ENCODE results near the gene ABCF2. TPM values are rescaled to one million over a fixed set of nuclear protein-coding genes. Genes with fewer than 3 reads are reported as not detected.

The ABCF2 gene
- total RNA-seq, 4 donors from 2014 or later, result 27.0 to 44.7 (median 40.5) TPM

- WGBS, 2 donors, result 84 to 92% methylated on average over 9 to 11 of the region's 11 CpGs
- Histone ChIP-seq H3K9me3 (no peaks in the 10 kb centered on the region), H3K4me1 (peaks cover 0 to 7% (median 0%) of the 10 kb centered on the region in 3 donors), H3K27ac (no peak overlapping the region), H3K27me3 (peaks cover 0 to 26% (median 0%) of the 10 kb centered on the region in 4 donors), H3K36me3 (no peaks in the 10 kb centered on the region), H3K4me3 (no peak overlapping the region)
- no peak for DNase-seq
- TF ChIP-seq CTCF (IDR thresholded peaks at IDR 0.05), result no peak
- intact Hi-C loops (cut with DNase I), result no loop called here
Observed at GRCh38 chr7:151260471-151260870, 33.5 kb upstream of the ABCF2 start.

GRCh38 chr7:151257990-151258389 is 31.0 kb upstream of the ABCF2 start:
- Histone ChIP-seq H3K27ac (no peak overlapping the region), H3K27me3 (peaks cover 0 to 44% (median 0%) of the 10 kb centered on the region in 4 donors), H3K9me3 (no peaks in the 10 kb centered on the region), H3K4me3 (no peak overlapping the region), H3K4me1 (peaks cover 0 to 12% (median 2%) of the 10 kb centered on the region in 3 donors), H3K36me3 (no peaks in the 10 kb centered on the region)
- 96 to 100% methylated on average over 1 to 5 of the region's 7 CpGs for WGBS, 2 donors
- TF ChIP-seq POLR2A (IDR thresholded peaks at IDR 0.05) (no peak), CTCF (IDR thresholded peaks at IDR 0.05) (no peak)
- DNase-seq, result no peak
- intact Hi-C loops (cut with DNase I), result no loop called here

DNA sequence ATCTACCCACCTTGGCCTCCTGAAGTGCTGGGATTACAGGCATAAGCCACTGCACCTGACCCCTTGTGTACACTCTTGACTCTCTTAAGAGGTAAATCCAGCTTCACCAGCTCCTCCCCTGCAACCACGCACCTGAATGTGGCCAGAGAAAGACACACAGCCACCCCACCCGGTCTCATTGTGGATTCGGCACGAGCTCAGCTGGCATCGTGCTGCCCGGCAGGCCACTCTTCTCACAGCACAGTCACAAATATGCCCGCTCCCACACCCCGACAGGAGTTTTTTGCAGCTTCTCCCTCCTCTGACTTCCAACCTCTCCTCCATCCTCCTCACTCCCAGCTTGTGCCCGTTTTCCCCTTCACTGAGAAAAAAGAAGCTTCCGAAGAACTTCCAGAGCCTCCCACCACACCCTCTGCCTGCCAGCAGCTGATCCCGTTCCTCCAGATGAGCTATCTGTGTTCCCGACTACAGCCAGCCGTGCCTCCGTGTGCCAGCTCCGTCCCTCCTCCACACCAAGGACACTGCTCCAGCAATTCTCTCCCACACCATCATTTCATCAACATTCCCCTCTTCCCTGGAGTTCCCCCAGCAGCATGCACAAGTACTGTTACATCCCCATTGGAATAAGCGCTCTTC is 29.5 kb upstream of the ABCF2 start:
- intact Hi-C loops (cut with DNase I), result no loop called here
- H3K27ac ChIP-seq, result no peak overlapping the region
- no peak for DNase-seq
- H3K27me3 ChIP-seq, result peaks cover 0 to 53% (median 0%) of the 10 kb centered on the region in 4 donors
- TF ChIP-seq CTCF (IDR thresholded peaks at IDR 0.05) (no peak), POLR2A (IDR thresholded peaks at IDR 0.05) (no peak)
- peaks cover 7 to 24% (median 8%) of the 10 kb centered on the region in 3 donors for H3K4me1 ChIP-seq
- WGBS, 2 donors, result 63 to 72% methylated on average over 13 to 16 of the region's 16 CpGs
- no peaks in the 10 kb centered on the region for H3K9me3 ChIP-seq
- H3K4me3 ChIP-seq, result no peak overlapping the region
- H3K36me3 ChIP-seq, result no peaks in the 10 kb centered on the region

DNA sequence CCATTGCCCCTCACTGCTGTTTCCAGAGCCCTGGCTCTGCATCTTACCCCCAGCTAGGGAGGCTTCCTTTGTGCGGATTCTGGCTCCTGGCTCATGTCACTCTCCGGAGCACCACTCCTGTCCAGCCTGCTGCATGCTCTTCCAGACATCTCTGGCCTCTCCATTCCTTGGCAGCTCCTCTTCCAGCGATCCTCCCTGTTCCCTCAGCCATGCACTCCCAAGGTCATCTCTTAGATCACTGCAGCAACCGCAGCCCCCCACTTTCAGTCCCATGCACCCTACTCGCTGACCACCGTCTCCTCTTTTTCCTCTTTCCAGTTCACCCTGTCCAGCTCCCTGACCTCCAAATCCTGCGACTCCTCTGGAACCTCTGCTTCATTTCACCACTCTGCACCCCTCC is 28.4 kb upstream of the ABCF2 start:
- no peak overlapping the region for H3K27ac ChIP-seq
- H3K27me3 ChIP-seq, result peaks cover 0 to 49% (median 0%) of the 10 kb centered on the region in 4 donors
- no peaks in the 10 kb centered on the region for H3K9me3 ChIP-seq
- no peak overlapping the region for H3K4me3 ChIP-seq
- peaks cover 15 to 30% (median 18%) of the 10 kb centered on the region in 3 donors for H3K4me1 ChIP-seq
- WGBS, 2 donors, result 74 to 84% methylated on average over 7 of the region's 7 CpGs
- no peak for DNase-seq
- TF ChIP-seq POLR2A (IDR thresholded peaks at IDR 0.05) (no peak), CTCF (IDR thresholded peaks at IDR 0.05) (no peak)
- H3K36me3 ChIP-seq, result no peaks in the 10 kb centered on the region
- intact Hi-C loops (cut with DNase I), result no loop called here

- DNase-seq, result no peak
- H3K4me3 ChIP-seq, result no peak overlapping the region
- H3K27ac ChIP-seq, result no peak overlapping the region
- H3K36me3 ChIP-seq, result no peaks in the 10 kb centered on the region
- 61 to 84% methylated on average over 7 to 11 of the region's 11 CpGs for WGBS, 2 donors
- TF ChIP-seq POLR2A (IDR thresholded peaks at IDR 0.05) (no peak), CTCF (IDR thresholded peaks at IDR 0.05) (no peak)
- peaks cover 0 to 48% (median 0%) of the 10 kb centered on the region in 4 donors for H3K27me3 ChIP-seq
- peaks cover 18 to 35% (median 20%) of the 10 kb centered on the region in 3 donors for H3K4me1 ChIP-seq
- intact Hi-C loops (cut with DNase I), result no loop called here
- no peaks in the 10 kb centered on the region for H3K9me3 ChIP-seq
Observed at GRCh38 chr7:151254851-151255250, 27.8 kb upstream of the ABCF2 start.
